ENCODE data around the gene ANO9.
"Not testable (repeated sequence)": the region's sequence is repeated elsewhere in the genome, so short reads cannot be mapped to it uniquely, and the experiment has no call there.

ANO9 gene

DNA sequence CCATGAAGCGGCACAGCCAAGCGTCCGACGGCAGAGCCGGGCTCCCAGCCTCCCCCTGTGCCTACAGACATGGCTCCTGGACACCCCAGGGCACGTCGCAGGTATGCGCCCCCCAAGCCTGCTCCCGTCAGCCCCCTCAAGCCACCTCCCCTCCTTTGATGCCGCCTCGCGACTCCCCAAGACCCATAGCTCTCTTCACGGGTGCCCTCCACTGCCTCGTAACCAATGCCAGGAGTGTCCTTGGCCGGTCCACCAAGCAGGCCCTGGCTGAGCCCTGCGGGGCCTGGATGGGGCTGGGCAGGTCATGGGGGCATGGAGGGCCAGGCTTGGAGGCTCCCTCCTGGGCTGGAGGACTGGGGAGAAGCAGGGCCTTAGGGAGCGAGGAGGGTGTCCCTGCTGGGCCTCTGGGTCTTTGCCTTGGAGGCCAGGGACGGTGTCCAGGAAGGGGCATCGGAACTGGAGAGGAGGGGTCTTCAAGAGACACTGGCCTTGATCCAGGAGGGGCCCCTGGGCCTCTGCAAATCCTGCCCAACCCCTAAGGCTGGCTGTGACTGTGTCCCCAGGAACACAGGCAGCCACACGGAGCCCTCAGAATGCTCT is 9.2 kb downstream of the ANO9 start:
- DNase-seq: no peak

DNA sequence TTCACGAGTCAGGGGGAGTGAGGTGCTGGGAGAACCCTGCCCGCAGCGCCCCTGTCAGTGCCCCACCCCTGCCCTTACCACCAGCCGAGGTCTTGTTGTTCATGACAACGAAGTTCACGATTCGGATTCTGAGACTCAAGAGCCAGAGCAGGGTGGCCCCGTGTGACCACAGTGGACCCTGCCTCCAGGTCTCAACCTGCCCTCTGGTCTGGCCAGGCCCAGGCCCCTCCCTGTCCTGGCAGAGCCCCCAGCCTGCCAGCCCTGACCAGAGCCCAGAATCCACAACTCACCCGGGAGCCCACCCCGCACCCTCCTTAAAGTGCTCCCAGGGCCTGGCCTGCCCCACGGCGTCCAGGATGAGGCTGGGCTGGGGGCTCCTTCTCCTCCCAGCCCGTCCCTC is 9.9 kb downstream of the ANO9 start:
- DNase-seq: no peak

DNA sequence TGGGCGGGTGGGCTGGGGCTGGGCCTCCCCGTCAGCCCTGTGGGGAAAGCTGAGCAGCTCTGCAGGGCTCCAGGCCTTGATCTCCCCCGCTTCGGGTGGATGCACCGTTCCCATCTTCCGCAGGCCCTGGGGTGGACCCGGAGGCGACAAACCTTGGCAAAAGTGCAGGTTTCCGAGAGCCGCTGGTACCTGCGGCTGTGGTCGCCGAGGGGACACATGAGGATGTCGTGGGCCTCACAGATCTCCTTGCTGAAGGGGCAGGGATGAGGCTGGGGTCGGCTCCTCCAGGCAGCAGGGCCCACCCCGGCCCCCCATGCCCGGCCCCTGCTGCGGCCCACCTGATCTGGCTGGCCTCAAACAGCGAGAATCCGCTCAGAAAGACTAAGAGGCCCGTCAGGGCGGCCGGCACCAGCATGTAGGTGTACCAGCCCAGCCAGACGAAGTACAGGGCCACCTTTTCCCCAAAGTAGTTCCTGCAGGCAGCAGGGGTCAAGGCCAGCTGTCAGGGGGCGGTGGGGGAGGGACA is 11.8 kb downstream of the ANO9 start:
- no peak for DNase-seq

DNA sequence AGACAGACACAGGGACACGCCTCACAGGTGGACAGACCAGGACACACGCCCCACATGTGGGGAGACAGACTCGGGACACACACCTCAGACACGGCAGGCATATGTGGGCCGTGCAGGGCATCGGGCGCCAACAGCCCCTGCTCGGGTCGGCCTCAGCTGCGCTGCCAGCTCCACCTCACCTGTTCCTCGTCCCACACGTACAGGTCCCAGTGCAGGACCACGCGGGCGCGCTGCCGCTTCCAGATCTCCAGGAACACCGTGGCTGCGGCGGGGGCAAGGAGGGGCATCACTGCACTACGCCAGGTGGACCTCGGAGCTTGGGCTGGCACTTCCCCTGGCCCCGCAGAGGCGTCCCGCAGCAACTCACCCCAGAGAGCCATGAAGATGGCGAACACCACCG is 12.4 kb downstream of the ANO9 start:
- no peak for DNase-seq

DNA sequence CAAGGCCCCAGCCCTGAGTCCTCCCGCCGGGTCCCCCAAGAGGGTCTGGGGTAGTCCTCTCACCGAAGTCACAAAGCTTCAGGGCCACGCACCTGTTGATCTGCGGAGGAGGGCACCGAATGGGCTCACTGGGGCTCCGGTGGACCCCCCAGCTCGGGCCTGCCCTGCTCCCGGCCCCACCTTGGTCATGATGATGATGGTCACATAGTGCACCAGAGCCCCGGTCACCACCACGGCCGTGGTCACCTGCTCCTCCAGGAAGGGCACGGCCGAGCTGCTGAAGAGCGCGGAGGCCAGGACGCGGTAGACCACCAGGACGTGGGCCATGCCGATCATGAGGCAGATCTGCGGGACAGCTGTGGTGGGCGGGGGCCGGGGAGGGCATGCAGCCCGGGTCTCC is 13.5 kb downstream of the ANO9 start:
- no peak for DNase-seq

DNA sequence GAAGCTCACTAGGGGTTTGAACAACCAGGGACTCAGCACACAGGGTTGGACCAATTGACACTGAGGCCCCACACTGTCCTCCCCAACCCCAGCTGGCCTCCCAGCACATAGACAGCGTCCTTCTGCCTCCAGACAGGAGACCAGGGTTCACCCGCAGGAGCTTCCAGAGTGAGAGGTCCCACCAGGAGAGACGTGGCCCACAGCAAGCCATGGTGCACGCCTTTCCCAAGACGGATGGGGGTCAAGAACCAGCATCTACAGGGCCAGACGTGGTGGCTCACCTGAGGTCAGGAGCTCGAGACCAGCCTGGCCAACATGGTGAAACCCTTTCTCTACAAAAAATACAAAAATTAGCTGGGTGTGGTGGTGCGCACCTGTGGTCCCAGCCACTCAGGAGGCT is 15.0 kb downstream of the ANO9 start:
- no peak for DNase-seq

DNA sequence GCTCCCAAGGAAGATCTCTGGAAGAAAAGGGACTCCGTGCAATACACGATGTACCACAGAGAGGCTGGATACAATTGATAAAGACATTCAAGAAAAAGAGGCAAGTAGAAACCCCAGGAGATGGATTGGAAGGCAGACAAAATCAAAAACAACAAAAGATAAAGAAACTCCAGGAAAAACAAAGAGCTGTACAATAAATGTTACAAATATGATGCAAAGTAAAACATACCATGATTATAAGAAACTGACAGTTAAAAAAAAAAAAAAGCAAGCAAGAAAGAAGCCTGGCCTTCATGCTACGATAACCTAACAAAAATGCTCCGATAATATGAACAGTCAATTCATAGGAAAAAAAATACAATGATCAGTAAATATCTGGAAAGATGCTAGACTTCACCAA is 16.5 kb downstream of the ANO9 start:
- no peak for DNase-seq

DNA sequence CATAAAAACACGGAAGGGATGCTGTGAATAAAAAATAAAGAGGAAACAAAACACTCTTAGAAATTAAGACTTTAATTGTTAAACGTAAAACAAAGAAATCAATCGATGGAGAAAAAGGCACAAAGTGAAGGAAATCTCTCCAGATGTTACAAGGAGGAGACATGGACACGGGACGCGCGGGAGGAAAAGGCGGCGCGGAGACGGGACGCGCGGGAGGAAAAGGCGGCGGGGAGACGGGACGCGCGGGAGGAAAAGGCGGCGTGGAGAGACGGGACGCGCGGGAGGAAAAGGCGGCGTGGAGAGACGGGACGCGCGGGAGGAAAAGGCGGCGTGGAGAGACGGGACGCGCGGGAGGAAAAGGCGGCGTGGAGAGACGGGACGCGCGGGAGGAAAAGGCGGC is 17.0 kb downstream of the ANO9 start:
- DNase-seq: not testable (repeated sequence)

DNA sequence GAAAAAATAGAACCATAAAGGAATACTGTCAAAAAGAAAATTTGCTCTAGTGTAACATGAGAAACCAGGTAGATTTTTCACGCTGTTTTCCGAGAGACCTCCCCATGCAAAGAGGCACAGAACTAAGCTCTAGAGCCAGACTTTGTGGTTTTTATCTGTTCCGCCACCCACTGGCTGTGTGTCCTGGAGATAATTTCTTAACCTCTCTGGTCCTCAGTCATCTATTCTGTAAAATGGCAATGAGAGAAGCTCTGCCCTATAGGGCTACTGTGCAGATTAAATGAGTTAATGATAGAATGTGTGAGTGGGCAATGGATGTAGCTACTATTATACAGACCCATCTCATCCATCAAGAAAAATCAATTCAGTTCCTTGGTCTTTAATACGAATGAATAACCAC is 17.6 kb downstream of the ANO9 start:
- no peak for DNase-seq

DNA sequence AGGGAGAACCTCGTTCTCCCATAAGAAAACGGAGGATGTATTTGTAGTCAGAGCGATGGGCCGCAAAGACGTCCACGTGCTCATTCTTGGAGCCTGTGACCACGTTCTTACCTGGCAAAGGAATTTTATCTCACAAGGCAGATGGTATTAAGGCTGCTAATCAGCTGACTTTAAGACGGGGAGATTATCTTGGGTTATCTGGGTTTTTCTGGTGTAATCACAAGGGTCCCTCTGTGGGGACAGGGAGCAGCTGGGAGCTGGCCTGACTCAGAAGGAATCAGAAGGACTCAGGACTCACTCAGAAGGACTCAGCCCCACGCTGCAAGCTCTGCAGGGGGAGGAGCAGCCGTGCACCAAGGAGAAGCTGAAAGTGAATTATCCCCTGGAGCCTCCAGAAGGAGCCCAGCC is 19.6 kb downstream of the ANO9 start:
- no peak for DNase-seq

DNA sequence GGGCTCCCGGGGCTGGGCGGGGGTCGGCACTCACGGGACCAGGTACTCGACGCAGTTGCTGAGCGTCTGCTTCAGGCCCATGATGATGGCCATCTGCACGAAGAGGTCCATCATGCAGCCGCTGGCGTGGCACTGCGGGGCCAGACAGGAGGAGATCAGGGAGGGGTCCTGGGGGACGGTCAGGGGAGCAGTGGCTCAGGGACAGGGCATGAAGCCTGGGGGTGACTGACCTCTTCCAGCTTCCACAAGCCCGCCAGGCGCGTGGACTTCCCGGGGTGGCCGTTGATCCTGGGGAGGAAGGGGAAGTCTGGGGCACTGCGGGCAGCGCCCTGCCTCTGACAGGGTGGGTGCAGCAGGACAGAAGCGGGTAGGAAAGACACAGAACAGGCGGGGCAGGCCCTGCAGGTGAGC is 20.9 kb downstream of the ANO9 start:
- no peak for DNase-seq

DNA sequence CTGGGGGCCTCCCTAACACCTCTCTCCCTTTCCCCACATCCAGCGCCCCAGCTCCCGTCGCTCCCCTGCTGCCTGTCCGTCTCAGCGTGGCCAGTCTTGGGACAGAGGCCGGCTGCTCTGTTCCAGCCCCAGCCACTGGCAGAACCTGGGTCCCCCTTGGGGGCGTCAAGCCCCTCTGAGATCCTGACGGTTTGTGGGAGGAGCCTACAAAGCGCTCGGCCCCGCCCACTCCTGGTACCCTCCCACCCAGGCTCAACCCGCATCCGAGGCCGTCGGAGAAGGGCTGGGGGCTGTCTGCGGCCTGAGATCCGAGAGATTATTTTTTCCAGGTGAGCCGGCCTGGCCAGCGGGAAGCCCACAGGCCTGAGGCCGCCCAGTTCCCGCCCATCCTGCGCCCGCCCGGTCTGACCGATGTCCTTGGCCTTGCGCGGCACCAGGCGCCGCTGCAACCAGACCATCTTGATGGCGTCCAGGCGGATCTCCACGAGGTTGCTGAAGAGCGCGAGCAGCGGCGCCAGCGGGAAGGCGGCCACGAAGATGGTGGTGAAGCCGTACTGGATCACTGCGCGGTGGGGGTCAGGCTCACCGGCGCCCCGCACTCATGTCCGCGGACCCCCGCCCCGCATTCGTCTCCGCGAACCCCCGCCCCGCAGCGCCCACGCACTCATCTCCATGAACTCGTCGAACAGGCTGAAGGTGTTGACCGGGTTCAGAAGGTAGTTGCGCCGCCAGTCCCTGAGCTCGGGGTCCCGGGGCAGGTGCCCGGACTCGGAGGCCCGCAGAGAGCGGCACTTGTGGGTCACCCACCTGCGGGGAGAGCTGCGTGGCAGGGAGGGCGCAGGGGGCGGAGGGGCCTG is 21.5 kb downstream of the ANO9 start:
- no peak for DNase-seq

DNA sequence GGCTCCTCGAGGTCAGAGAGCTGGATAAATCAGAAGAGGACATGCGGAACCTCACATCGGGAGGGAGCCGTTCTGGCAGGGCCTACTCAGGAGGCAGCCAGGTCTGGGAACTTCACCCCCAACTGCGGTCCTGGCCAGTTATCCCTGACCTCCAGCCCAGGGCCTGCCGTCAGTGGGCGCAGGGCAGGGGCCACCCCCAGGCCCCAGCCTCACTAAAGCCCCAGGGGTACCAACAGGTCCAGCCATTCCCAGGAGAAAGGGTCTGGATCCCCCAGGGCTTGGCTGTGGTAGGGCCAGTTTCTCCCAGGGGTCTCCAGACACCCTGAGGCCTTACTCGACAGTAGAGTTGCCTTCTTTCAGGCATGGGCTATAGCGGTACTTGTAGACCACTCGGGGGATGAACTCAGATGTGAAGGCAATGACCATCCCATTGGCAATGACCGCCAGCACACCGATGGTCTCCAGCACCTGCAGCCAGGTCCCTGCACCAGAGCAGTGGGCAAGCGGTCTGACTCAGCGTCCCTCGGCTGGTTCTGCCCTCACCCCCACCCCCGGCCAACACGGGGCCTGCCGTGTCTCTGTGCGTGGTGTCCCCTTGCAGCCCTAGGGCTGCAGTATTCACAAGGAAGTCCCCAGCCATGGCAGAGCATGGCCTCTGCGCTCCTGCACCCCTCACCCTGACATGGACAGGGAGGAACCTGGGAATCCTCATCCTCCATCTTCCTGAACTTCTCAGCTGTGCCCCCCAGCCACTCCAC is 22.4 kb downstream of the ANO9 start:
- no peak for DNase-seq

DNA sequence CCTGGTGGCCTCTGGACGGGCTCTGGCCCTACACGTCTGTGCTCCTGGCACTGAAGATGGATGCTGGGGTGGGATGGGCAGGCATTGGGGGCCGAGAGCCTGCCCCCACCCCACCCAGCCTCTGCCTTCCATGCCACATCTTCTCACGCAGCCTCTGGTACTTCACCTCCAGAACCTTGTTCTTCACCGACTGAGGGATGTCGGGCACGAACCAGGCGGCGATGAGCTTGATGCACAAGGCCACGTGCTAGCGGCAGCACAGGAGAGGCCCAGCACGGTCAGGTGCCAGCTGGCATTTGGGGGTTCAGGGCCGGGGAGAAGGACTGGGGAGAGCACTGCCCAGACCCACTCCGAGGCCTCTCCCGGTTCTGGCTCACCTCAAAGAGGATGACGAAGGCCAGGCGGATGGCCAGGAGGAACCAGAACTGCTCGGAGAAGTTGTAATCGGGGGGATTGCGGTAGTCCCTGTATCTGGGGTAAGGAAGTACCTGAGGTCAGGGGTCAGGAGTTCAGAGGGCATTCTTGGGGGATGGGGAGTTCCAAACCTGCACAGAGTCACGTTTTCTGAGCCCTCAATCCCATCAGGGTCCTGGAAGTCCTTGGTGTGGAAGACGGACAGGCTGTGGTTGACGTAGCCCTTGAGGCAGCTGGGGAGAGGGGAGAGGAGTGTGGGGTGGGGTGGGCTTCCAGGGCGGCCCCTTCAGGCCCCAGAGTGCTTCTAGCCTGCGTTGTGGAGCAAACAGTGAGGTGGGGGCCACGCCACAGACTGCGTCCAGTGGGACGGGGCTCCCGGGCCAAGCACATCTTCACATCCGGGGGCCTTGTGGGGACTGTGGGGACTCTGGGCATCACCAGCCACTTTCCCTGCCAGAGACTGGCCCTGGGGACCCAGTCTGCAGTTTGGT is 23.2 kb downstream of the ANO9 start:
- no peak for DNase-seq

DNA sequence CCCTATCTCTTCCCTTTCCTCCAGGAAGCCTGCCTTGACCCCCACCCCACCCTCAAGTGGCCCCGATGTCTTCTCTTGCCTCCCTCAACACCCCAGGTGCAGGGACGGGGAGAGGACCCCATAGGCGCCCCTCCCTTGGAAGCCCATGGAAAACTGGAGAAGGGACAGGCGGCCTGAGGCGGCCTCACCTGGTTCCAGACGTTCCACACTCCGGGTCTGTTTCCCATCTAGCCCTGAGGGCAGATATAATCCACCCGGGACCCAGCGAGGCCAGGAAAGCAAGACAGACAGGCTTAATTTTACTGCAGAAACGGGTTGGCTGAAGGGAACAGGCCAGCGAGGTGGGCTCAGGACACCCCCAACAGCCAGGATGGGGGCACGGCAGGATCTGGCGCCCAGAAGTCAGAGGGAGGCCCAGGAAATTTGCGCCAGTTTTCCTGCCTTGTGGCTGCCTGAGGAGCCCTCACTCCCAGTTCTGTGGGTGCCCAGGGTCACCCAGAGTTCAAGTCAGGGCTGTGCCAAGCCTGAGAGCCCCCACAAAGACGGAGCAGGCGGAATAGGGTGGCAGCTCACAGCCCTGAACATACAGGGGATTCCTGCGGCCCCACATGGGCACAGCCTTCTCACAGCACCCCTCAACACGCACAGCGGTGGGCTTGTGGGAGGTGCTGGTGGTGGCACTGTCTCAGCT is 24.0 kb downstream of the ANO9 start:
- DNase-seq: no peak

DNA sequence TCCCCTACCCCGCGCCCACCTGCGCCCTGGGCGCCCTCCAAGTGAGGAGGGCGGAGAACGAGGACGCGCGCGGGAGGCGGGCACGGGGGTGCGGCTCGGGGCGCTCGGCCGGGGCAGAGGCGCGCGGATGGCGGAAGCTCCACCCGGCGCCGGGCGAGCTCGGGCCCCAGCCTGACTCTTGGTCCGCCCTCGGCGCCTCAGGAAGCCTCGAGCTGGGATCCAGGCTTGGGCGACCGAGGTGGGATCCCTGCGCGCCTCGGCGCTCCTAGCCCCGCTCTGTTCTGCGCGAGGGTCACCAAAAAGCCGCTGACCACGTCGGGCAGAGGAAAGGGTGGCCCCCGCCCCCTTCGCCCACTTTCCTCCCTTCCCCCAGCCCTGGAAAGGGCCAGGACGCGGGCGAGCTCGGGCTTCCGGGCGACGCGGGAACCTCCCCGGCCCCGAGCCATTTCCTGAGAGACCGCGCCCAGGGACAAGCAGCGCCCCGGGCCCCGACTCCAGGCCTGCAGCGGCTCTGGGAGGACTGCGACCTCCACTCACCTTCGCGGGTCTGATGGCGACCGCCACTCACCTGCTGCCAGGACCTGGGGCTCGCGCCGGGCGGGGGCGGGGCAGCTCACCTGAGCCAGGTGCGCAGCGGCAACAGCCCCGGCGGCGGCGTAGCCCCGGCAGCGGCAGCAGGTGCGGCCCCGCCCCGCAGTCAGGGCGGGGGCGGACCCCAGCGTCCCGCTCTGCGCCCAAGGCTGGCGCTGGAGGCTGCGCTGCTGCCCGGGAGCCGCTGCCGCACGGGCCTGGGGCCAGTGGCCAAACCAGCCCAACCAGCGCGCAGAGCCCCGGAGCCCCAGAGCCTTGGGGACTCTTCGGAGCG is 24.8 kb downstream of the ANO9 start:
- no peak for DNase-seq

DNA sequence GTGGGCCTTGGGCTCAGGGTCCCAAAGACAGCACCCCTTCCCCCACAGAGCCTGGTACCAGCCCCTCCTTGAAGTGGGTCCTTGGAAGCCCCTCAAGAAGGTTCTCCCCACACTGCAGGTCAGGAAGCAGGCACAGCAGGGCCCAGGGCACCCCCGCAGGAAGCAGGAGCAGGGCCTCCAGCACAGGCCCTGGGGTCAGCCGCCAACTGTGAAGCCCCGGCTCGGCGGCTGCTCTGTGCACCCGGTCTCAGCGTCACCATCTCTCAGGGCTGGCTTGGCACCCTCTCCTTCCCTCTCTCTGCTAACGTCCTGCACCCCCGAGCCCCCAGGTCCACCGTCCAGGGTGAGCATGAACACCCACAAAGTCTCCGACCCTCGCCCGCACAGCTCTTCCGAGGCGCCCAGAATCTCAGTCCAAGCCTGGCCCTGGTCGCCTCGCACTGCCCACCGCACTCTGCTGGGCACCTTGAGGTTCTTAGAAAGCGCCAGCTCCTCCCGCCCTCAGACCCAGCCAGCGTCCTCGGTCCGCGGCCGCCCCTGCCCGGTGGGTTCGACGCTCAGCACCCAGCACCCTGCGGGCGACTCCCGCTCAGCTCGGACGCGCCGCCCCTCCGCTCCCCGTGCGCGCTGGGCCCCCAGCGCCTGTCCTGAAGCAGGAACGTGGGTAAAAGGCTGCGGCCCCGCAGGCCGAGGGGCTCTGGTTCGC is 25.6 kb downstream of the ANO9 start:
- no peak for DNase-seq

DNA sequence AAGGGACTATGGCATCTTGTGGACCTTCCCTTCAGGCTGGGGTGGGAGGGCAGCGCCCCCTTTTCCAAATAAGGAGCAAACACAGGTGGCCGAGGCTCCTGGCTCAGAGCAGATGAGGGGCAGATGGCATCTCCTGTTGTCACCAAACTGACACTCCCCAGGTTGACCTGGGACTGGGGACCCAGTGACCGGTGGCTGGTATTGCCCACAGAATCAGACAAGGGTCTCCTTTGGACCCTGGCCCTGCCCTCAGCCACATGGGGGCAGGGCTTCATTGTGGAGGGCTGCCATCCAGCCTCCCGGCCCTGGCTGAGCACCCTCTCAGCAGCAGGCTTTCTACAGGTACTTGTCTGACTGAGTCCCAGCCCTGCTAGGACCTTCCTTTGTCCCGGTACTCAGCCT is 26.2 kb downstream of the ANO9 start:
- DNase-seq: no peak

DNA sequence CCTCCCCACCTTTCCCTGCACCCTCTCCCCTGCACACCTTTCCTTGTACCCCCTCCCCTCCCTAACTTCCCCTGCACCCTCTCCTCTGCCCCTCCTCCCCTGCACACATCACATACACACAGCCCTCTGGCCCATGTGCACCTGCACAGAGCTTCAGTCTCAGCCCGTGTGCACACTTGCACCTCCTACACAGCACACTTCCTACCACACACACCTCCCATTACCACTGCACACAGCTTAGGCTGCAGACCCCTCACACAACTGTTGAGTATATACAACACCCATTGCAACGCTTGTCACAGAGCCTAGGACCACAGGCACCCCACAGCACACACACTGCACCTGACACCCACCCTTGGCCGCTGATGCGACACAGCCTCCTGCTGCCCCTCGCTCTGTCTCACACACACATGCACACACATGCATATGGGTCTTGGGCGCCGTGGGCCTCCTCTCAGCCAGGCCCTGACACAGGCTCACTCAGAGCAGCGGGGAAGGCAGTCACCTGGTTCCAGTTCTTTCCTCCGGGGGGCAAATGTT is 27.4 kb downstream of the ANO9 start:
- DNase-seq: no peak
